OCI-LY1 (cell line): ENCODE results near the gene MVB12A.

Source experiments
- H2AFZ ChIP-seq: fragments of 200-600 bp; sonication (generic), shearing (Covaris generic); 2 replicates; pipeline ENCODE4 v1.6.0; 2014; ENCODE audit warnings: antibody characterized with exemption, mild to moderate bottlenecking, low read length
- H3F3A ChIP-seq: fragments of 200-600 bp; sonication (generic), shearing (Covaris generic); 2 replicates; pipeline ENCODE4 v1.6.0; 2014; ENCODE audit warnings: mild to moderate bottlenecking, antibody characterized with exemption, low read length, moderate library complexity; ENCODE audit not compliant: insufficient read depth
- H3K27ac ChIP-seq: fragments of 200-600 bp; sonication (generic); 2 replicates; pipeline ENCODE4 v1.5.1; 2014; ENCODE audit warnings: low read length, mixed run types, mild to moderate bottlenecking, low read depth; ENCODE audit not compliant: poor library complexity, severe bottlenecking
- H3K27me3 ChIP-seq: fragments of 200-600 bp; sonication (generic); 2 replicates; pipeline ENCODE4 v1.6.0; 2014; ENCODE audit warnings: antibody characterized with exemption, mild to moderate bottlenecking, low read length, moderate library complexity; ENCODE audit not compliant: insufficient read depth
- H3K36me3 ChIP-seq: fragments of 200-600 bp; sonication (generic); 2 replicates; pipeline ENCODE4 v1.6.1; 2014; ENCODE audit warnings: mild to moderate bottlenecking, antibody characterized with exemption, low read length, moderate library complexity, mixed read lengths; ENCODE audit not compliant: insufficient read depth
- H3K4me1 ChIP-seq: fragments of 200-600 bp; sonication (generic); 2 replicates; pipeline ENCODE4 v1.5.1; 2014; ENCODE audit warnings: mild to moderate bottlenecking, low read length, moderate library complexity; ENCODE audit not compliant: insufficient read depth, severe bottlenecking
- H3K4me2 ChIP-seq: fragments of 200-600 bp; sonication (generic), shearing (Covaris generic); 2 replicates; pipeline ENCODE4 v1.6.1; 2014; ENCODE audit warnings: low read length
- H3K4me3 ChIP-seq: fragments of 200-600 bp; sonication (generic); 2 replicates; pipeline ENCODE4 v1.5.1; 2014; ENCODE audit warnings: low read length, low read depth, mild to moderate bottlenecking, mixed read lengths; ENCODE audit not compliant: poor library complexity, severe bottlenecking
- H3K79me2 ChIP-seq: fragments of 200-600 bp; shearing (Covaris generic); 2 replicates; pipeline ENCODE4 v1.6.1; 2016; ENCODE audit warnings: mixed run types, low read length, mixed read lengths; ENCODE audit not compliant: insufficient read depth
- H3K9ac ChIP-seq: fragments of 200-600 bp; sonication (generic), shearing (Covaris generic); 2 replicates; pipeline ENCODE4 v1.6.1; 2014; ENCODE audit warnings: mild to moderate bottlenecking, low read length, mixed read lengths
- H3K9me2 ChIP-seq: fragments of 200-600 bp; sonication (generic), shearing (Covaris generic); 2 replicates; pipeline ENCODE4 v1.6.1; 2014; ENCODE audit warnings: low read depth, mild to moderate bottlenecking, low read length, mixed read lengths
- H3K9me3 ChIP-seq: fragments of 200-600 bp; shearing (Covaris generic); 2 replicates; pipeline ENCODE4 v1.6.1; 2014; ENCODE audit warnings: low read length, mixed read lengths
- H4K20me1 ChIP-seq: fragments of 200-600 bp; sonication (generic), shearing (Covaris generic); 2 replicates; pipeline ENCODE4 v1.6.0; 2016; ENCODE audit warnings: mild to moderate bottlenecking, low read length; ENCODE audit not compliant: insufficient read depth
- EZH2 ChIP-seq: fragments of 200-600 bp; sonication (generic), shearing (Covaris generic); IDR thresholded peaks from 2 replicates; pipeline ENCODE4 v1.8.0; 2017; ENCODE audit warnings: borderline replicate concordance, mixed run types, mild to moderate bottlenecking, antibody characterized with exemption, low read length, moderate library complexity, mixed read lengths
- TF ChIP-seq, protein P1 (sequence below): fragments of 200-600 bp; sonication (generic), shearing (Covaris generic); IDR thresholded peaks from 2 replicates; pipeline ENCODE4 v1.5.1; 2017; ENCODE audit warnings: mild to moderate bottlenecking, antibody characterized with exemption, low read length, moderate library complexity, mixed read lengths

Gene MVB12A

DNA sequence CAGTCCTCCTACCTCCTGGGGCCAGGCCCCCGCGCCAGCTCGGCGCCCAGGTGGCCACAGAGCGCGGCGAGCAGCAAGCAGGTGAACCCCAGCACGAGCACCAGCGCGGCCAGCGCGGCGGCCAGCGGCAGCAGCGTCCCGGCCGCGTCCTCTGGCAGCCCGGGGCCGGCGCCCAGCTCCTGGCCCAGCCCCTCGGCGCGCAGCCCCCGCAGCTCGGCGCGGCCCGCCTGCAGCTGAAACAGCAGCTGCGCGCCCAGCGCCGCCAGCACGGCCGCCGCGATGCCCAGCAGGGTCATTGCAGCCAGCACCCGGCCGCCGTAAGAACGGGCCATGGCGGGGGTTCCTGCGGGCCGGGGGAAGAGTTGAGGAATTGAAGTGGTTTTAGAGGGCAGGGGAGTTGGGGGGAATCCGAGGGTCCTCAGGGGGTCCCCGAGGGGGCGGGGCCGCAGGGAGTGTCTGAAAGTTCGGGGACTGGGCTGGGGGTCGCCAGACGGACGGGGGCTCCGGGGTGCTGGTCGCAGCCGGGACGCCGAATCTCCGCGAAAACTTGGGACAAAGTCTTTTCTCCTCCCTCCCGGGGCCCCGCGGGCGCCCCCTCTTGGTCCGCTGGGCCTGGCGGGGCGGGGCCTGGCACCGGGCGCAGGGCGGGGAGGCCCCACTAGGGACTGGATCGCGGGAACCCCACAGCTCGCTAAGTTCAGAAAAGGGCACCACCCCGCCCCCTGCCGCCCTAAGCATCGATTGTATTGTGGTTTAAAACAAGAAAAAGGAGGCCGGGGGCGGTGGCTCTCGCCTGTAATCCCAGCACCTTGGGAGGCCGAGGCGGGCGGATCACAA, 28.5 kb downstream of the MVB12A start, which contains the start of gene TMEM221:
TMEM221 (minus strand) TSS at position 538 of the 837 bp plus-strand sequence; CDS start at position 332, 206 bp downstream.
- H3K4me2 ChIP-seq, result no peak within 1 kb of the TSS
- TF ChIP-seq EZH2, result no peak
- TF ChIP-seq, protein P1, sequence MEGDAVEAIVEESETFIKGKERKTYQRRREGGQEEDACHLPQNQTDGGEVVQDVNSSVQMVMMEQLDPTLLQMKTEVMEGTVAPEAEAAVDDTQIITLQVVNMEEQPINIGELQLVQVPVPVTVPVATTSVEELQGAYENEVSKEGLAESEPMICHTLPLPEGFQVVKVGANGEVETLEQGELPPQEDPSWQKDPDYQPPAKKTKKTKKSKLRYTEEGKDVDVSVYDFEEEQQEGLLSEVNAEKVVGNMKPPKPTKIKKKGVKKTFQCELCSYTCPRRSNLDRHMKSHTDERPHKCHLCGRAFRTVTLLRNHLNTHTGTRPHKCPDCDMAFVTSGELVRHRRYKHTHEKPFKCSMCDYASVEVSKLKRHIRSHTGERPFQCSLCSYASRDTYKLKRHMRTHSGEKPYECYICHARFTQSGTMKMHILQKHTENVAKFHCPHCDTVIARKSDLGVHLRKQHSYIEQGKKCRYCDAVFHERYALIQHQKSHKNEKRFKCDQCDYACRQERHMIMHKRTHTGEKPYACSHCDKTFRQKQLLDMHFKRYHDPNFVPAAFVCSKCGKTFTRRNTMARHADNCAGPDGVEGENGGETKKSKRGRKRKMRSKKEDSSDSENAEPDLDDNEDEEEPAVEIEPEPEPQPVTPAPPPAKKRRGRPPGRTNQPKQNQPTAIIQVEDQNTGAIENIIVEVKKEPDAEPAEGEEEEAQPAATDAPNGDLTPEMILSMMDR, result peak; percentile 49
- no peaks in the 10 kb centered on the region for H3K9me2 ChIP-seq
- no peak within 1 kb of the TSS for H3K9ac ChIP-seq
- peaks cover 7% of the 10 kb centered on the region; the same call in 1 of the 2 replicates for H3K27me3 ChIP-seq
- no peaks in the 10 kb centered on the region for H3K79me2 ChIP-seq
- H2AFZ ChIP-seq, result no peak within 1 kb of the TSS
- H3K4me3 ChIP-seq, result no peak within 1 kb of the TSS
- H3K36me3 ChIP-seq, result no peaks in the 10 kb centered on the region
- H4K20me1 ChIP-seq, result no peaks in the 10 kb centered on the region
- no peak within 1 kb of the TSS for H3K27ac ChIP-seq
- H3F3A ChIP-seq, result no peaks in the 10 kb centered on the region
- no peaks in the 10 kb centered on the region for H3K9me3 ChIP-seq
- peaks cover 3% of the 10 kb centered on the region for H3K4me1 ChIP-seq

DNA sequence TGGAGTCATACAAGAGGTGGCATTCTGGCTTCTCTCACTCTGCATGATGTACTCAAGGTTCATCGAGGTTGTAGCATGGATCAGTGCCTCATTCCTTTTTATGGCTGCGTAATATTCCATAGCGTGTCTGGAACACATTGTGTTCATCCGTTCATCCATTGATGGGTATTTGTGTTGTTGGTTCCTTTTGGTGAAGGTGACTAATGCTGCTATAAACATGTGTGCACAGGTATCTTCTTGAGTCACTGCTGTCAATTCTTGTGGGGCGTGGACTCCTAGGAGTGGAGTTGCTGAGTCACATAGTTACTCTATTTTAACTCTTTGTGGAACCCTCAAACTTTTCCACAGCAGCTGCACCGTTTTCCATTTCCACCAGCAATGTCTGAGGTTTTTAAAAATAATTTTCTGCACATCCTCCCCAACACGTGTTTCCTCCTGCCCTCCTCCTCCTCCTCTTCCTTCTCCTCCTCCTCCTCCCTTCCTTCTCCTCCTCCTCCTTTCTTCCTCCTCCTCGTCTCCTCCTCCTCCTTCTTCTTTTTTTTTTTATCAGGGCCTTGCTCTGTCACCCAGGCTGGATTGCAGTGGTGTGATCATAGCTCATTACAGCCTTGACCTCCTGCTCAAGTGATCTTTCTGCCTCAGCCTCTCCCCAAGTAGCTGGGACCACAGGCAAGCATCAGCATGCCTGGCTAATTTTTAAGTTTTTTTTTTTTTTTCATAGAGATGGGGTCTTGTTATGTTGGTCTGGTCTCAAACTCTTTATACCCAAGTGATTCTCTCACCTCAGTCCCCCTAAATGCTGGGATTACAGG, 30.6 kb downstream of the MVB12A start:
- no peak overlapping the region for H2AFZ ChIP-seq

DNA sequence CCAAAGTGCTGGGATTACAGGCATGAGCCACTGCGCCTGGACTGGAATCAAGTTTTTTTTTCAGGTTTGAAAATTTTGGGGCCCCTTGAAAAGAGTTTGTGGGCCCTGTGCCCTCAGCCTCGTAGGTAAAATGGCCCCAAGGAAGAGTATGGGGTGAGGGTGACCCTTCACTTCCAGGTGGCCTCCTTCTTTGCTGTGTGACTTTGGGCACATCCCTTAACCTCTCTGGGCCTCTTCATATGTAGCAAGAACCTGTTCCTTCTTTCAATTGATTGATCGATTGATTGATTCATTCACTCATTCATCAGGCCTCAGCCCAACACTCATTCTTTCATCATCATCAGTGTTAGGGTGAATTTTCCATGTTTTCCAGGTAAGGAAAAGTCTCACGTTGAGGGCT, 32.0 kb downstream of the MVB12A start:
- Histone ChIP-seq H3K27me3 (peaks cover 4% of the 10 kb centered on the region; the same call in 1 of the 2 replicates), H3F3A (no peaks in the 10 kb centered on the region), H3K9ac (no peak overlapping the region), H2AFZ (no peak overlapping the region), H3K27ac (no peak overlapping the region), H3K9me2 (no peaks in the 10 kb centered on the region), H4K20me1 (no peaks in the 10 kb centered on the region), H3K79me2 (no peaks in the 10 kb centered on the region), H3K36me3 (no peaks in the 10 kb centered on the region), H3K4me3 (no peak overlapping the region), H3K4me2 (no peak overlapping the region), H3K4me1 (peaks cover 4% of the 10 kb centered on the region), H3K9me3 (no peaks in the 10 kb centered on the region)
- TF ChIP-seq, protein P1, result no peak
- TF ChIP-seq EZH2, result no peak

More for the DNA sequence above, 30.6 kb downstream of the MVB12A start:
- H3K9me2 ChIP-seq, result no peaks in the 10 kb centered on the region
- no peaks in the 10 kb centered on the region for H3K9me3 ChIP-seq
- no peak for TF ChIP-seq EZH2
- TF ChIP-seq, protein P1, result no peak
- H3K79me2 ChIP-seq, result no peaks in the 10 kb centered on the region
- H3K9ac ChIP-seq, result no peak overlapping the region
- peaks cover 7% of the 10 kb centered on the region; the same call in 1 of the 2 replicates for H3K27me3 ChIP-seq
- H3K4me3 ChIP-seq, result no peak overlapping the region
- H3K4me2 ChIP-seq, result no peak overlapping the region
- no peaks in the 10 kb centered on the region for H4K20me1 ChIP-seq
- no peaks in the 10 kb centered on the region for H3F3A ChIP-seq
- H3K27ac ChIP-seq, result no peak overlapping the region
- peaks cover 4% of the 10 kb centered on the region for H3K4me1 ChIP-seq
- H3K36me3 ChIP-seq, result no peaks in the 10 kb centered on the region
